Sigmoid colon (tissue), 7 donors: ENCODE results near the gene MED16. TPM values are rescaled to one million over a fixed set of nuclear protein-coding genes. Genes with fewer than 3 reads are reported as not detected.

Source experiments
- DNase-seq: peaks from one replicate; pipeline ENCODE4 v3.0.0-alpha.2; 2019
- H3K27ac ChIP-seq, 4 donors: fragments of 200-600 bp; sonication (generic); one replicate each; pipeline ENCODE4 v1.5.1; 2016 to 2019; ENCODE audit warnings: mild to moderate bottlenecking in 1 of 4
- H3K27me3 ChIP-seq, 3 donors: fragments of 200-600 bp; sonication (generic); one replicate each; pipeline ENCODE4 v1.5.1; 2019; ENCODE audit warnings: mild to moderate bottlenecking in 1 of 3
- H3K36me3 ChIP-seq, 4 donors: fragments of 200-600 bp; sonication (generic); one replicate each; pipeline ENCODE4 v1.5.1; 2016 to 2019
- H3K4me1 ChIP-seq, 4 donors: fragments of 200-600 bp; sonication (generic); one replicate each; pipeline ENCODE4 v1.5.1; 2017 to 2019
- H3K4me3 ChIP-seq, 4 donors: fragments of 200-600 bp; sonication (generic); one replicate each; pipeline ENCODE4 v1.5.1; 2017 to 2019; ENCODE audit warnings: mild to moderate bottlenecking in 2 of 4, moderate library complexity in 1 of 4
- H3K9me3 ChIP-seq, 4 donors: fragments of 200-600 bp in 3 of 4; sonication (generic) in 3 of 4; one replicate each; pipeline versions ENCODE4 v1.5.1 to v1.6.1; 2013 to 2019
- EP300 ChIP-seq, 4 donors: sonication (generic); formaldehyde crosslinking; IDR thresholded peaks; one replicate each; pipeline ENCODE4 v1.6.1; 2017; ENCODE audit warnings: antibody characterized with exemption in 4 of 4
- POLR2A ChIP-seq, 2 donors: fragments of 450-650 bp; IDR thresholded peaks; one replicate each; pipeline ENCODE4 v1.6.1; 2016; ENCODE audit warnings: antibody characterized with exemption in 2 of 2, mild to moderate bottlenecking in 2 of 2, moderate library complexity in 2 of 2
- POLR2AphosphoS5 ChIP-seq, 4 donors: sonication (generic); formaldehyde crosslinking; IDR thresholded peaks; one replicate each; pipeline ENCODE4 v1.6.1; 2017; ENCODE audit warnings: antibody characterized with exemption in 4 of 4
- WGBS, 2 donors: extraction: QIAGEN DNeasy Blood & Tissue Kit; methylation state at CpG; one replicate each; pipeline ENCODE4 v1.1.7; 2013; 5-methylcytosine and 5-hydroxymethylcytosine counted together
- intact Hi-C: fragments of 100-400 bp; cut with DNase I; formaldehyde crosslinking; loops from one replicate; pipeline ENCODE4 v1.15.1; 2023
- polyA plus RNA-seq, 3 donors: library from polyadenylated mRNA; stranded (reverse); fragments of 200-250 nt; gene quantifications; one replicate each; pipeline ENCODE4 v1.2.3, GENCODE V29; 2013
- total RNA-seq, 4 donors: library from RNA; depleted of rRNA; stranded (reverse); fragments of >200 nt; gene quantifications; one replicate each; pipeline ENCODE4 v1.1.0, GENCODE V29; 2016
- TF ChIP-seq, protein P1 (sequence below), 4 experiments: fragments of 450-650 bp in 3 of 4; fragments of 200-600 bp in 1 of 4; IDR thresholded peaks; one replicate each; pipeline ENCODE4 v1.5.1; 2016 to 2019; ENCODE audit warnings: antibody characterized with exemption in 4 of 4, mild to moderate bottlenecking in 3 of 4, moderate library complexity in 2 of 4
- donor health status: healthy with polysubstance abuse.
- donor health status: Bipolar disorder and iron deficiency.
- donor health status: healthy.

Gene MED16
- total and polyA plus RNA-seq, 7 donors = 22.4 to 62.5 (median 33.2) TPM

- TF ChIP-seq POLR2A (IDR thresholded peaks at IDR 0.05) (no peak), EP300 (IDR thresholded peaks at IDR 0.05) (no peak), POLR2AphosphoS5 (IDR thresholded peaks at IDR 0.05) (no peak)
- TF ChIP-seq, protein P1, sequence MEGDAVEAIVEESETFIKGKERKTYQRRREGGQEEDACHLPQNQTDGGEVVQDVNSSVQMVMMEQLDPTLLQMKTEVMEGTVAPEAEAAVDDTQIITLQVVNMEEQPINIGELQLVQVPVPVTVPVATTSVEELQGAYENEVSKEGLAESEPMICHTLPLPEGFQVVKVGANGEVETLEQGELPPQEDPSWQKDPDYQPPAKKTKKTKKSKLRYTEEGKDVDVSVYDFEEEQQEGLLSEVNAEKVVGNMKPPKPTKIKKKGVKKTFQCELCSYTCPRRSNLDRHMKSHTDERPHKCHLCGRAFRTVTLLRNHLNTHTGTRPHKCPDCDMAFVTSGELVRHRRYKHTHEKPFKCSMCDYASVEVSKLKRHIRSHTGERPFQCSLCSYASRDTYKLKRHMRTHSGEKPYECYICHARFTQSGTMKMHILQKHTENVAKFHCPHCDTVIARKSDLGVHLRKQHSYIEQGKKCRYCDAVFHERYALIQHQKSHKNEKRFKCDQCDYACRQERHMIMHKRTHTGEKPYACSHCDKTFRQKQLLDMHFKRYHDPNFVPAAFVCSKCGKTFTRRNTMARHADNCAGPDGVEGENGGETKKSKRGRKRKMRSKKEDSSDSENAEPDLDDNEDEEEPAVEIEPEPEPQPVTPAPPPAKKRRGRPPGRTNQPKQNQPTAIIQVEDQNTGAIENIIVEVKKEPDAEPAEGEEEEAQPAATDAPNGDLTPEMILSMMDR (IDR thresholded peaks at IDR 0.05) = no peak
- WGBS, 2 donors = 57 to 72% methylated on average over 18 of the region's 18 CpGs
- no peaks in the 10 kb centered on the region for H3K9me3 ChIP-seq
- H3K27me3 ChIP-seq = peaks cover 5 to 56% (median 27%) of the 10 kb centered on the region in 3 donors
- H3K27ac ChIP-seq = no peak overlapping the region
- no peak for DNase-seq
- H3K36me3 ChIP-seq = no peaks in the 10 kb centered on the region
- no peaks in the 10 kb centered on the region for H3K4me1 ChIP-seq
- intact Hi-C loops = no loop called here
- no peak overlapping the region for H3K4me3 ChIP-seq
These were observed 63.7 kb downstream of the MED16 start for GRCh38 chr19:829129-829758.

DNA sequence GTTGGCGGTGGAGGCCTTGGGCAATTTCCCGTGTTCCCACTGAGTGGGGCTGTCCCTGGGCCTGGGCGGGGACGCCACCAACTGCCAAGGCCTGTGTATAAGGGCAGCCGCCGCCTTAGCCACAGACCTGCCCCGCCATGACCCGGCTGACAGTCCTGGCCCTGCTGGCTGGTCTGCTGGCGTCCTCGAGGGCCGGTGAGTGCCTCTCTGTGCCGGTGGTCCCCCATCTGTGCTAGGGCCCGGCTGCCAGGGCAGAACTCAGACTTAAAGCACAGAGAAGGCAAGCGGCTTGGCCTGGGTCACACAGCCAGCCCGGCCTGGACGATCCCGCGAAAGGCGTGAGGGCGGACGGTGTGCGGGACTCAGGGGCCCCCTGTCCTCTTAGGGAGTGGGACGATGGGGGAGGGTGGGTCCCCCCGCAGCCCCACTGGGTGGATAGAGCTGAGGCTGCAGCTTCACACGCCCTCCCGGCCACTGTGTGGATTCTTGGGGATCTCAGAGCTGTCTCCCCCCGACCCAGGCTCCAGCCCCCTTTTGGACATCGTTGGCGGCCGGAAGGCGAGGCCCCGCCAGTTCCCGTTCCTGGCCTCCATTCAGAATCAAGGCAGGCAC lies 65.2 kb downstream of the MED16 start, which contains the start of gene AZU1:
Gene AZU1, plus strand, starts transcription at position 128 of the 612 bp plus-strand sequence. Its CDS starts 10 bp downstream, at position 138.
- Histone ChIP-seq H3K27me3 (peaks cover 8 to 60% (median 40%) of the 10 kb centered on the region in 3 donors), H3K36me3 (no peaks in the 10 kb centered on the region), H3K4me1 (no peaks in the 10 kb centered on the region), H3K4me3 (no peak within 1 kb of the TSS), H3K9me3 (no peaks in the 10 kb centered on the region), H3K27ac (no peak within 1 kb of the TSS)
- no peak for DNase-seq
- WGBS, 2 donors = 37 to 67% methylated on average over 33 of the region's 33 CpGs
- no peak for TF ChIP-seq POLR2AphosphoS5 (IDR thresholded peaks at IDR 0.05)
- no peak for TF ChIP-seq POLR2A (IDR thresholded peaks at IDR 0.05)
- TF ChIP-seq EP300 (IDR thresholded peaks at IDR 0.05) = no peak
- TF ChIP-seq, protein P1 (IDR thresholded peaks at IDR 0.05) = no peak
- intact Hi-C loops = no loop called here

DNA sequence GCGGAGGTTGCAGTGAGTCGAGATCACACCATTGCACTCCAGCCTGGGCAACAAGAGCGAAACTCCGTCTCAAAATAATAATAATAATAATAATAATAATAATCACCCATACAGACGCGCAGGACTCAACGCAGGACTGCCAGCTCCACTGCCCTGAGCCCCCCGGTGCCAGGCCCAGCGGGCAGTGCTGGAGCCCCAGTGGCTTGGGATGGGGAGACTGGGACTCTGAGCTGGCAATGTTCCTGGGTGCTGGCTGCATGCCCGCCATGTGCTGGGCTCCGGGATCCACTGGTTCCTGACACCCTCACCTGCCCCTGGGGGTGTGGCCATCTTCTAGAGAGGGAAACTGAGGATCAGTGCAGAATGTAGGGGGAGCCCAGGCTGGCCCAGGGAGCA lies 65.7 kb downstream of the MED16 start:
- 72 to 87% methylated on average over 11 of the region's 11 CpGs for WGBS, 2 donors
- Histone ChIP-seq H3K4me1 (peaks cover 0 to 4% (median 3%) of the 10 kb centered on the region in 4 donors), H3K27ac (no peak overlapping the region), H3K27me3 (peaks cover 13 to 64% (median 44%) of the 10 kb centered on the region in 3 donors), H3K36me3 (no peaks in the 10 kb centered on the region), H3K9me3 (no peaks in the 10 kb centered on the region), H3K4me3 (no peak overlapping the region)
- intact Hi-C loops = no loop called here
- no peak for DNase-seq
- no peak for TF ChIP-seq POLR2A (IDR thresholded peaks at IDR 0.05)

DNA sequence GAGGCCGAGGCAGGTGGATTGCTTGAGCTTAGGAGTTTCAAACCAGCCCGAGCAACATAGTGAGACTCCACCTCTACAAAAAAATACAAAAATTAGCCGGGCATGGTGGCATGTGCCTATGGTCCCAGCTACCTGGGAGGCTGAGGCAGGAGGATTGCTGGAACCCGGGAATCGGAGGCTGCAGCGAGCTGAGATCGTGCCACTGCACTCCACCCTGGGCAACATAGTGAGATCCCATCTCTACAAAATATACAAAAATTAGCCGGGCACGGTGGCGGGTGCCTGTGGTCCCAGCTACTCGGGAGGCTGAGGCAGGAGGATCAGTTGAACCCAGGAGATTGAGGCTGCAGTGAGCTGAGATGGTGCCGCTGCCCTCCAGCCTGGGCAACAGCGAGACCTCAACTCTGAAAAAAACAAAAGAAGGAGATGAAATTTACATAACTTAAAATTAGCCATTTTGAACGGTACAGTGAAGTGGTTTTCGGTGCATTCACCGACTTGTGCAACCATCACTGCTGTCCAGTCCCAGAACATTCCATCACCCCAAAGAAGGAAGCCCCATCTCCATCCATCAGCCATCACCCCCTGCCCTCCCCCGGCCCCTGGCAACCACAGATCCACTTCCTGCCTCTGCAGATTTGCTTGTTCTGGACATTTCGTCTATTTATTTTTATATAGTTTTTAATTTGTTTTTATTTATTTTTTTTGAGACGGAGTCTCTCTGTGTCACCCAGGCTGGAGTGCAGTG lies 66.9 kb downstream of the MED16 start:
- DNase-seq = no peak
- Histone ChIP-seq H3K9me3 (no peaks in the 10 kb centered on the region), H3K4me3 (no peak overlapping the region), H3K27ac (no peak overlapping the region), H3K36me3 (no peaks in the 10 kb centered on the region), H3K27me3 (peaks cover 26 to 64% (median 44%) of the 10 kb centered on the region in 3 donors), H3K4me1 (peaks cover 0 to 16% (median 15%) of the 10 kb centered on the region in 4 donors)
- WGBS, 2 donors = 80 to 81% methylated on average over 19 of the region's 19 CpGs
- intact Hi-C loops = no loop called here
- TF ChIP-seq, protein P1 (IDR thresholded peaks at IDR 0.05) = no peak
- no peak for TF ChIP-seq POLR2A (IDR thresholded peaks at IDR 0.05)
- TF ChIP-seq POLR2AphosphoS5 (IDR thresholded peaks at IDR 0.05) = no peak
- no peak for TF ChIP-seq EP300 (IDR thresholded peaks at IDR 0.05)

GRCh38 chr19:824885-825284 lies 68.1 kb downstream of the MED16 start:
- peaks cover 27 to 57% (median 40%) of the 10 kb centered on the region in 3 donors for H3K27me3 ChIP-seq
- H3K4me1 ChIP-seq = peaks cover 0 to 16% (median 15%) of the 10 kb centered on the region in 4 donors
- intact Hi-C loops = no loop called here
- no peak overlapping the region for H3K27ac ChIP-seq
- TF ChIP-seq, protein P1 (IDR thresholded peaks at IDR 0.05) = no peak
- TF ChIP-seq EP300 (IDR thresholded peaks at IDR 0.05) (no peak), POLR2A (IDR thresholded peaks at IDR 0.05) (no peak)
- H3K36me3 ChIP-seq = no peaks in the 10 kb centered on the region
- H3K9me3 ChIP-seq = no peaks in the 10 kb centered on the region
- DNase-seq = no peak
- H3K4me3 ChIP-seq = no peak overlapping the region
- WGBS, 2 donors = 74 to 75% methylated on average over 15 of the region's 15 CpGs
